Osteocyte (in vitro differentiated cells): Measurements from ENCODE around the gene TNPO1. TPM values are rescaled to one million over a fixed set of nuclear protein-coding genes. Genes with fewer than 3 reads are reported as not detected.

Source experiments
- DNase-seq: peaks from one replicate; pipeline ENCODE4 v3.0.0; 2021; ENCODE audit warnings: mixed read lengths; ENCODE audit not compliant: unreplicated experiment; ENCODE audit errors: extremely low spot score
- H3K27ac Mint-ChIP-seq: one replicate; pipeline ENCODE4 v1.8.0; 2021; ENCODE audit warnings: mild to moderate bottlenecking, mixed read lengths; ENCODE audit not compliant: unreplicated experiment
- H3K27me3 Mint-ChIP-seq: one replicate; pipeline ENCODE4 v1.8.0; 2021; ENCODE audit warnings: mixed read lengths; ENCODE audit not compliant: unreplicated experiment
- H3K36me3 Mint-ChIP-seq: one replicate; pipeline ENCODE4 v1.8.0; 2021; ENCODE audit warnings: mixed read lengths; ENCODE audit not compliant: unreplicated experiment
- H3K4me1 Mint-ChIP-seq: one replicate; pipeline ENCODE4 v1.8.0; 2021; ENCODE audit warnings: mixed read lengths; ENCODE audit not compliant: unreplicated experiment
- H3K4me3 Mint-ChIP-seq: one replicate; pipeline ENCODE4 v1.8.0; 2021; ENCODE audit warnings: mild to moderate bottlenecking, moderate library complexity, mixed read lengths; ENCODE audit not compliant: unreplicated experiment
- H3K9me3 Mint-ChIP-seq: one replicate; pipeline ENCODE4 v1.8.0; 2021; ENCODE audit warnings: mixed read lengths; ENCODE audit not compliant: unreplicated experiment
- CTCF ChIP-seq: fragments of 200-600 bp; sonication (generic); IDR thresholded peaks from 2 replicates; pipeline ENCODE4 v1.5.0; 2021; ENCODE audit warnings: antibody characterized with exemption, mild to moderate bottlenecking, moderate library complexity
- long read RNA-seq: library from polyadenylated mRNA; unstranded; transcript quantifications from one replicate; pipeline ENCODE4 v2.0.0, GENCODE V29; 2021
- total RNA-seq: library from RNA; stranded (reverse); gene quantifications from 2 replicates; pipeline ENCODE4 v1.2.1, GENCODE V29; 2021

The TNPO1 gene
- 141 and 160 TPM in 2 replicates for total RNA-seq
- long read RNA-seq, full-length matches to known transcripts: 773 of 1,105 reads
- long read RNA-seq, partial matches to known transcripts: 100 of 1,105 reads
- long read RNA-seq, other reads (novel, unspliced or antisense): 232 of 1,105 reads

DNA sequence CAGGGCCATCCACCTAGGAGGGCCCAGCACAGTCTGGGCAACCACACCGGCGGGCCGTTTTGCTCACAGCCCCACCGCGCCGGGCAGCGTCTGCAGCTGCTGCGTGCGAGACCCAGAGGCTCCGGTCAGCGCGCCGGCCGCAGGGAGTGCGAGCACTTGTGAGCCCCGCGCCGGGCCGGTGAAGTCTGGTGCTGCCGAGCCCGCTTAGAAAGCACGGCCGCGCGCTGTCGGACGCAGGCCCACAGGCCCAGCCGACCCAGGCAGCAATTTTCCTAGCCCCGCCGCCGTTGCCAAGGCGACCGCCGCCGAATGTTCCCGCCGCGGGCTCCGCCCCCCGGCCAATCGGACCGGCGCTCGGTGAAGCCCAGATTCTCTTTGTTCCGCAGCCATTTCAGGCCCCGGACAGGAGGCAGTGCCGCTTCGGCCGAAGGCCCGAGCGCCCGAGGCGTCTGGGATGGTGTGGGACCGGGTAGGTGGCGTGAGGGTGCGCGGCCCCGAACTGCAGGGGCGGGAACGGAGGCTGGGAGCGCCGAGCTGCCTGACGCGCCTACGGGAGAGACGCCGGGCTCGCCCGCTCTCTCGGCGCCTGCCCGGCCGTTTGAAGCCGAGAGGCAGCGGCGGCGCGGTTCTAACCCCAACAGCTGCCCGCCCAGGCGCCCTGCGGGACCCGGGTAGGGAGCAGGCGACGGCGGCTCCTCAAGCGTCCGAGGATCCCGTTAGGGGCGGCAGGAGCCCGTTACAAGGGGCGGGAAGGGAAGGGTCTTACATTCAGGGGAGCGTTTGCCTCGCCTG, at the start of gene TNPO1:
Gene TNPO1, plus strand, starts transcription at position 378 of the 792 bp plus-strand sequence. Its CDS starts 77 bp downstream, at position 455.
- peaks cover 33% of the 10 kb centered on the region for H3K4me1 Mint-ChIP-seq
- H3K4me3 Mint-ChIP-seq: peak within 1 kb of the TSS; percentile 99
- peak; percentile 97 for DNase-seq
- peak within 1 kb of the TSS; percentile 99 for H3K27ac Mint-ChIP-seq
- no peak for TF ChIP-seq CTCF
- H3K9me3 Mint-ChIP-seq: peaks cover 9% of the 10 kb centered on the region
- peaks cover 5% of the 10 kb centered on the region for H3K36me3 Mint-ChIP-seq
- no peaks in the 10 kb centered on the region for H3K27me3 Mint-ChIP-seq

GRCh38 chr5:72767289-72768010, 49.0 kb upstream of the TNPO1 start:
- Mint-ChIP-seq H3K27ac (no peak overlapping the region), H3K9me3 (no peaks in the 10 kb centered on the region), H3K4me1 (peaks cover 12% of the 10 kb centered on the region), H3K27me3 (no peaks in the 10 kb centered on the region), H3K4me3 (no peak overlapping the region), H3K36me3 (no peaks in the 10 kb centered on the region)
- DNase-seq: no peak
- peak; percentile 27 for TF ChIP-seq CTCF

GRCh38 chr5:72770266-72770665, 46.2 kb upstream of the TNPO1 start:
- H3K27me3 Mint-ChIP-seq: no peaks in the 10 kb centered on the region
- H3K4me3 Mint-ChIP-seq: no peak overlapping the region
- DNase-seq: no peak
- no peaks in the 10 kb centered on the region for H3K36me3 Mint-ChIP-seq
- H3K4me1 Mint-ChIP-seq: peaks cover 12% of the 10 kb centered on the region
- no peak for TF ChIP-seq CTCF
- no peak overlapping the region for H3K27ac Mint-ChIP-seq
- H3K9me3 Mint-ChIP-seq: no peaks in the 10 kb centered on the region

DNA sequence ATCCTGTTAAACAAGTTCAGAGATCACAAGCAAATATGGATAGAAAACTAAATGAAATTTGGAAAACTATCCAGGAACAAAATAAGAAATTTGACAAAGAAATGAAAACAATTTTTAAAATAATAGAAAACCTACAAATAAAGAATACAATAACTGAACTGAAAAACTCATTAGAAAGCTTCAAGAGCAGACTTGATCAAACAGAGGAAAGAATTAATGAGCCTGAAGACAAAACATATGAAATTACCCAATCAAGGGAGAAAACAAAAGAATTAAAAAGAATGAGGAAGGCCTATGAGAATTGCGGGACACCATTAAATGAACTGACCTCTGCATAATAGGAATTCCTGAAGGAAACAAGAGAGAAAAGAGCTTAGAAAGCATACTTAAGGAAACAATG, 39.8 kb upstream of the TNPO1 start:
- H3K9me3 Mint-ChIP-seq: peaks cover 38% of the 10 kb centered on the region
- H3K27me3 Mint-ChIP-seq: no peaks in the 10 kb centered on the region
- H3K36me3 Mint-ChIP-seq: peaks cover 10% of the 10 kb centered on the region
- H3K27ac Mint-ChIP-seq: no peak overlapping the region
- no peak overlapping the region for H3K4me3 Mint-ChIP-seq
- no peaks in the 10 kb centered on the region for H3K4me1 Mint-ChIP-seq
- DNase-seq: no peak
- TF ChIP-seq CTCF: no peak

- Mint-ChIP-seq H3K36me3 (peaks cover 10% of the 10 kb centered on the region), H3K27me3 (no peaks in the 10 kb centered on the region), H3K9me3 (peaks cover 38% of the 10 kb centered on the region), H3K4me3 (no peak overlapping the region), H3K27ac (no peak overlapping the region), H3K4me1 (no peaks in the 10 kb centered on the region)
- no peak for DNase-seq
- TF ChIP-seq CTCF: no peak
These were observed 36.9 kb upstream of the TNPO1 start for GRCh38 chr5:72779520-72779919.
